ENCODE results near the gene USP49. TPM values are rescaled to one million over a fixed set of nuclear protein-coding genes. Genes with fewer than 3 reads are reported as not detected.

The USP49 gene
- total RNA-seq, 1 donor from 2014 or later: 0.71 TPM

DNA sequence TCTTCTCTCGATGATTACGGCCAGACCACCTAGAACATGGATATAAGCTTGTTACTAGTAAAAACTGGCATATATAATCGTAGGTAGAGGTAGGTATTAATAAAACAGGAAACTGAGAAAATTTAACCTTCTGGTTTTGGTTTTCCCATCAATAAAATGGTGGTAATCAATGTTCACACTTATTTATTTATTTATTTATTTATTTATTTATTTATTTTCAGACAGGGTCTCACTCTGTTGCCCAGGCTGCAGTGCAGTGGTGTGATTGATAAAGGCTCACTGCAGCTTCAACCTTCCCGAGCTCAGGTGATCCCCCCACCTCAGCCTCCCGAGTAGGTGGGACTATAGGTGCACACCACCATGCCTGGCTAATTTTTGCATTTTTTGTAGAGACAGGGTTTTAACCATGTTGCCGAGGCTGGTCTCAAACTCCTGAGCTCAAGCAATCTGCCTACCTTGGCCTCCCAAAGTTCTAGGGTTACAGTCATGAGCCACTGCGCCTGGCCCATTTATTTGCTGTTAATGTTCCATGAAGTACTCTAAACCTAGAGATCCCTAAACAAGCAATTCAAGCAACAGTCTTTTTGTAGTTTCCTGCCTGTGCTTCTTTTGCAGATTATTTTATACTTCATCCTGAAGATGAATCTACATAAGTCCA, 96.1 kb downstream of the USP49 start:
- H3K4me1 ChIP-seq: peaks cover 22% of the 10 kb centered on the region
- H3K27ac ChIP-seq (replicated peaks): no peak overlapping the region
- H3K9me3 ChIP-seq (replicated peaks): no peaks in the 10 kb centered on the region
- TF ChIP-seq, protein P1, sequence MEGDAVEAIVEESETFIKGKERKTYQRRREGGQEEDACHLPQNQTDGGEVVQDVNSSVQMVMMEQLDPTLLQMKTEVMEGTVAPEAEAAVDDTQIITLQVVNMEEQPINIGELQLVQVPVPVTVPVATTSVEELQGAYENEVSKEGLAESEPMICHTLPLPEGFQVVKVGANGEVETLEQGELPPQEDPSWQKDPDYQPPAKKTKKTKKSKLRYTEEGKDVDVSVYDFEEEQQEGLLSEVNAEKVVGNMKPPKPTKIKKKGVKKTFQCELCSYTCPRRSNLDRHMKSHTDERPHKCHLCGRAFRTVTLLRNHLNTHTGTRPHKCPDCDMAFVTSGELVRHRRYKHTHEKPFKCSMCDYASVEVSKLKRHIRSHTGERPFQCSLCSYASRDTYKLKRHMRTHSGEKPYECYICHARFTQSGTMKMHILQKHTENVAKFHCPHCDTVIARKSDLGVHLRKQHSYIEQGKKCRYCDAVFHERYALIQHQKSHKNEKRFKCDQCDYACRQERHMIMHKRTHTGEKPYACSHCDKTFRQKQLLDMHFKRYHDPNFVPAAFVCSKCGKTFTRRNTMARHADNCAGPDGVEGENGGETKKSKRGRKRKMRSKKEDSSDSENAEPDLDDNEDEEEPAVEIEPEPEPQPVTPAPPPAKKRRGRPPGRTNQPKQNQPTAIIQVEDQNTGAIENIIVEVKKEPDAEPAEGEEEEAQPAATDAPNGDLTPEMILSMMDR (IDR thresholded peaks at IDR 0.05; ENCODE audit: borderline replicate concordance): no peak
- intact Hi-C loops (cut with micrococcal nuclease): loop anchor here (10.0 kb wide), 1 partner anchor 126 kb away; the partner anchor contains the start of genes BYSL and MED20
- no peaks in the 10 kb centered on the region for H3K27me3 ChIP-seq (ENCODE audit: low read depth)
- peaks cover 22% of the 10 kb centered on the region for H3K36me3 ChIP-seq
- H3K4me3 ChIP-seq: no peak overlapping the region
- DNase-seq: no peak

DNA sequence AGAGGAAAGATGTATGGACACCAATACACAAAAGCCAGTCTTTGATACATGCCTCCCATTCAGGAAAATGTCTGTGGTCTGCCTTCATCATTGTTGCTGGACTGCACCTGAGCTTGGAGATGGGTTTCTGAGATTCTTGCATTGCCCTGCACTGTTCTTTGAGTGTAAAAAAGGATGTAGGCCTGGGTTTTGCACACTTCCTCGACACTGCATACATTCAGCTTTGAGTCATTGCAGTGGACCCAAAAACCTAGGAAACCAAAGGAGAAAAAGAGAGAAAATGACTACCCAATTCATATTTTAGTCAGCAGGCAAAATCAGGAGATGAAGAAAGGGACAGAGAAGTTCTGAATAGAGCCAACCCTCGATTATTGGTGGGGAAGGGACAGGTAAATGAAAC, 98.7 kb downstream of the USP49 start:
- Histone ChIP-seq H3K36me3 (peaks cover 35% of the 10 kb centered on the region), H3K4me3 (no peak overlapping the region), H3K27me3 (ENCODE audit: low read depth) (no peaks in the 10 kb centered on the region), H3K9me3 (replicated peaks) (no peaks in the 10 kb centered on the region), H3K27ac (replicated peaks) (no peak overlapping the region), H3K4me1 (peaks cover 42% of the 10 kb centered on the region)
- DNase-seq: no peak
- intact Hi-C loops (cut with micrococcal nuclease): loop anchor here (10.0 kb wide), 1 partner anchor 128 kb away; the partner anchor contains the start of genes BYSL and MED20
- TF ChIP-seq, protein P1 (IDR thresholded peaks at IDR 0.05; ENCODE audit: borderline replicate concordance): no peak

DNA sequence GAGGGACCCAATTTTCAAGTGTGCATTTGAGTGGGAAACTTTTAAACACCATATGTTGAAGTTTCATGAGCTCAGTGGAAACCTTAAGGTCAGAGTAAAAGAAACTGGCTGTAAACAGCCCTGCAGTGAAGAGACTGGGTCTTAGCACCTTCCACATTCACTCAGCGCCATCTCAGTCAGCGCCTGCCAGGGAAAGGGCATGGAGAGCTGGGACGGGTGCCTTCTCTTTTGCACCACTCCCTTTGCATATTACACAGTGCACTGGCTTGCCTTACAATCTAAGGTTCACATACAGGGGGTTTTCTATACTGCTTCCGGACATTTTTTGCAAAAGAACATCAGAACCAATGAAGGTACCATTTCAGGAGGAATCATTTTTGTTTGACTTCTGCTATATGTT, 103.2 kb downstream of the USP49 start:
- H3K27ac ChIP-seq (replicated peaks): peak overlapping the region; percentile 78
- no peak overlapping the region for H3K4me3 ChIP-seq
- intact Hi-C loops (cut with micrococcal nuclease): loop anchor here (10.0 kb wide), 1 partner anchor 133 kb away; the partner anchor contains the start of genes BYSL and MED20
- no peaks in the 10 kb centered on the region for H3K27me3 ChIP-seq (ENCODE audit: low read depth)
- DNase-seq: no peak
- peaks cover 83% of the 10 kb centered on the region for H3K4me1 ChIP-seq
- TF ChIP-seq, protein P1 (IDR thresholded peaks at IDR 0.05; ENCODE audit: borderline replicate concordance): no peak
- no peaks in the 10 kb centered on the region for H3K9me3 ChIP-seq (replicated peaks)
- H3K36me3 ChIP-seq: peaks cover 57% of the 10 kb centered on the region

DNA sequence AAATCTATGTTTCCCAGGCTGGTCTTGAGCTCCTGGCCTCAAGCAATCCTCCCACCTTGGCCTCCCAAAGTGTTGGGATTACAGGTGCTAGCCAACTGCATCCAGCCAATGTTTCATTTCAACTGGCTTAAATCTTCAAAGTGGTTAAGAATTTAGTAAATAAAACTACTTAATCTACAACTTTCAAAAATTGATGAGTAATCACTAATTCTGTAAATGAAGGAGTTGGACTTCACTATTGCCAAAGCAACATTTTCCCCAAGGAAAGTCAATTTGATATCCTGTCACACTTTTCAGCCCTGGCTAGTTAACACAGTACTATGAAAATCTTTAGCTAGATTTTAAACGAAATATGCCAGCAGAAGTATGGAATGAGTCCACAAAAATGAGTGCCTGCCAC, 103.9 kb downstream of the USP49 start:
- Histone ChIP-seq H3K4me1 (peaks cover 88% of the 10 kb centered on the region), H3K9me3 (replicated peaks) (no peaks in the 10 kb centered on the region), H3K4me3 (no peak overlapping the region), H3K36me3 (peaks cover 53% of the 10 kb centered on the region), H3K27ac (replicated peaks) (peak overlapping the region; percentile 78), H3K27me3 (ENCODE audit: low read depth) (no peaks in the 10 kb centered on the region)
- TF ChIP-seq, protein P1 (IDR thresholded peaks at IDR 0.05; ENCODE audit: borderline replicate concordance): no peak
- DNase-seq: no peak
- intact Hi-C loops (cut with micrococcal nuclease): loop anchor here (10.0 kb wide), 1 partner anchor 133 kb away; the partner anchor contains the start of genes BYSL and MED20

DNA sequence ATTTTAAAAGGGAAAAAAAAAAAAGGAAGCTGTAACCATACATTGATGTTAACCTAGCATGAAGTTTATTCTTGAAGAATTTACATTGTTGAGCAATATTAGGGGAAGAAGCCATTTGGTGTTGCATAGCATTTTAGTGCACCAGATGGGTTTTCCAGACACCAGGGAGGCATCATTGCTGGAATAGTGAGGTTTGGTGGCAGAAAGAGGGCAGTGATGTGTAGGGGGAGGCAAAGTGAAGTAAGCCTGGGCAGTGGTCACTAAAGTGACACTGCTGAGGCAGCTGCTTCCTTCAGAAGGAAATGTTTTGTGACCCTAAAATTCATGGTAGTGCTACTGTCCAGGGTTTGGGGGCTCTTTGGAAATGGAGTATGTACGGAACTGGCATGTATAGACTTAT, 105.1 kb downstream of the USP49 start:
- H3K4me3 ChIP-seq: no peak overlapping the region
- no peaks in the 10 kb centered on the region for H3K27me3 ChIP-seq (ENCODE audit: low read depth)
- peaks cover 95% of the 10 kb centered on the region for H3K4me1 ChIP-seq
- no peaks in the 10 kb centered on the region for H3K9me3 ChIP-seq (replicated peaks)
- peaks cover 43% of the 10 kb centered on the region for H3K36me3 ChIP-seq
- TF ChIP-seq, protein P1 (IDR thresholded peaks at IDR 0.05; ENCODE audit: borderline replicate concordance): no peak
- H3K27ac ChIP-seq (replicated peaks): no peak overlapping the region
- DNase-seq: no peak
- intact Hi-C loops (cut with micrococcal nuclease): loop anchor here (10.0 kb wide), 1 partner anchor 135 kb away; the partner anchor contains the start of genes BYSL and MED20

Data from left ventricle myocardium inferior (tissue), 1 donor.